DND-41 (cell line): ENCODE results near the gene EVPLL.
A peak's percentile ranks its signal among the peaks of the same experiment; 100 is the strongest.

Source experiments
- ATAC-seq: fragments of 200-7000 bp; cut with Tn5 transposase; 3 replicates; pipeline ENCODE4 v1.9.1; 2021; ENCODE audit warnings: low read depth; ENCODE audit not compliant: insufficient read depth
- DNase-seq: peaks from one replicate; pipeline ENCODE4 v3.0.0-alpha.2; 2020
- H2AFZ ChIP-seq: 2 replicates; pipeline ENCODE4 v1.6.0; 2012; ENCODE audit warnings: low read depth, low read length
- H3K27ac ChIP-seq: 2 replicates; pipeline ENCODE4 v1.5.1; 2012; ENCODE audit warnings: low read length, inconsistent platforms
- H3K27me3 ChIP-seq: fragments of 200-600 bp; sonication (generic); 2 replicates; pipeline ENCODE4 v1.6.0; 2012; ENCODE audit warnings: low read length, mild to moderate bottlenecking, inconsistent platforms; ENCODE audit not compliant: insufficient read depth, poor library complexity
- H3K36me3 ChIP-seq: 2 replicates; pipeline ENCODE4 v1.5.1; 2012; ENCODE audit warnings: low read length, inconsistent platforms; ENCODE audit not compliant: insufficient read depth
- H3K4me1 ChIP-seq: 2 replicates; pipeline ENCODE4 v1.5.1; 2012; ENCODE audit warnings: mild to moderate bottlenecking, low read length; ENCODE audit not compliant: insufficient read depth
- H3K4me2 ChIP-seq: 2 replicates; pipeline ENCODE4 v1.6.0; 2012; ENCODE audit warnings: mild to moderate bottlenecking, moderate library complexity, low read length, inconsistent platforms; ENCODE audit not compliant: insufficient read depth
- H3K4me3 ChIP-seq, 2 experiments: fragments of 200-600 bp in 1 of 2; shearing (Covaris generic) in 1 of 2; 2 replicates each; pipeline ENCODE4 v1.5.1; 2012 to 2016; ENCODE audit warnings: inconsistent platforms in 2 of 2, low read length in 2 of 2, mild to moderate bottlenecking in 2 of 2, low read depth in 1 of 2, moderate library complexity in 1 of 2
- H3K79me2 ChIP-seq: 2 replicates; pipeline ENCODE4 v1.6.0; 2012; ENCODE audit warnings: low read length, inconsistent platforms; ENCODE audit not compliant: insufficient read depth
- H3K9ac ChIP-seq: 2 replicates; pipeline ENCODE4 v1.6.0; 2012; ENCODE audit warnings: low read depth, mild to moderate bottlenecking, inconsistent platforms, low read length, moderate library complexity
- H3K9me3 ChIP-seq: 2 replicates; pipeline ENCODE4 v1.5.1; 2012; ENCODE audit warnings: low read length, moderate library complexity, mild to moderate bottlenecking, inconsistent platforms; ENCODE audit not compliant: insufficient read depth, severe bottlenecking
- H4K20me1 ChIP-seq: 2 replicates; pipeline ENCODE4 v1.6.0; 2012; ENCODE audit warnings: low read length; ENCODE audit not compliant: insufficient read depth
- CTCF ChIP-seq: IDR thresholded peaks from 2 replicates; pipeline ENCODE4 v1.5.1; 2012; ENCODE audit warnings: borderline replicate concordance, low read length, moderate library complexity, mild to moderate bottlenecking; ENCODE audit not compliant: poor library complexity, severe bottlenecking; ENCODE audit errors: extremely low read depth
- EZH2 ChIP-seq: IDR thresholded peaks from 3 replicates; pipeline ENCODE4 v1.6.1; 2012; ENCODE audit warnings: borderline replicate concordance, low read depth, mild to moderate bottlenecking, moderate library complexity, low read length, inconsistent platforms; ENCODE audit not compliant: severe bottlenecking

Gene EVPLL

GRCh38 chr17:18361837-18362697 is 15.5 kb upstream of the EVPLL start:
- Histone ChIP-seq H2AFZ (peak overlapping the region; percentile 96), H3K27me3 (no peaks in the 10 kb centered on the region), H4K20me1 (no peaks in the 10 kb centered on the region), H3K36me3 (peaks cover 26% of the 10 kb centered on the region), H3K4me2 (peak overlapping the region; percentile 99), H3K9ac (peak overlapping the region; percentile 75), H3K9me3 (no peaks in the 10 kb centered on the region), H3K4me3 (peak overlapping the region; percentile 77 to 85), H3K79me2 (peaks cover 40% of the 10 kb centered on the region), H3K27ac (peak overlapping the region; percentile 70), H3K4me1 (peaks cover 22% of the 10 kb centered on the region)
- TF ChIP-seq CTCF = no peak
- no peak for TF ChIP-seq EZH2
- ATAC-seq (no peak), DNase-seq (no peak)

GRCh38 chr17:18362698-18363100 is 14.9 kb upstream of the EVPLL start:
- peaks cover 37% of the 10 kb centered on the region for H3K79me2 ChIP-seq
- peaks cover 22% of the 10 kb centered on the region for H3K4me1 ChIP-seq
- peak overlapping the region; percentile 96 for H2AFZ ChIP-seq
- H3K9ac ChIP-seq = peak overlapping the region; percentile 75
- H3K27me3 ChIP-seq = no peaks in the 10 kb centered on the region
- TF ChIP-seq CTCF (no peak), EZH2 (no peak)
- no peaks in the 10 kb centered on the region for H3K9me3 ChIP-seq
- peak overlapping the region; percentile 70 for H3K27ac ChIP-seq
- DNase-seq (peak; percentile 38), ATAC-seq (peak; percentile 8; the same call in 1 of the 3 replicates)
- H3K36me3 ChIP-seq = peaks cover 21% of the 10 kb centered on the region
- H3K4me3 ChIP-seq = peak overlapping the region; percentile 77 to 85
- no peaks in the 10 kb centered on the region for H4K20me1 ChIP-seq
- peak overlapping the region; percentile 99 for H3K4me2 ChIP-seq

DNA sequence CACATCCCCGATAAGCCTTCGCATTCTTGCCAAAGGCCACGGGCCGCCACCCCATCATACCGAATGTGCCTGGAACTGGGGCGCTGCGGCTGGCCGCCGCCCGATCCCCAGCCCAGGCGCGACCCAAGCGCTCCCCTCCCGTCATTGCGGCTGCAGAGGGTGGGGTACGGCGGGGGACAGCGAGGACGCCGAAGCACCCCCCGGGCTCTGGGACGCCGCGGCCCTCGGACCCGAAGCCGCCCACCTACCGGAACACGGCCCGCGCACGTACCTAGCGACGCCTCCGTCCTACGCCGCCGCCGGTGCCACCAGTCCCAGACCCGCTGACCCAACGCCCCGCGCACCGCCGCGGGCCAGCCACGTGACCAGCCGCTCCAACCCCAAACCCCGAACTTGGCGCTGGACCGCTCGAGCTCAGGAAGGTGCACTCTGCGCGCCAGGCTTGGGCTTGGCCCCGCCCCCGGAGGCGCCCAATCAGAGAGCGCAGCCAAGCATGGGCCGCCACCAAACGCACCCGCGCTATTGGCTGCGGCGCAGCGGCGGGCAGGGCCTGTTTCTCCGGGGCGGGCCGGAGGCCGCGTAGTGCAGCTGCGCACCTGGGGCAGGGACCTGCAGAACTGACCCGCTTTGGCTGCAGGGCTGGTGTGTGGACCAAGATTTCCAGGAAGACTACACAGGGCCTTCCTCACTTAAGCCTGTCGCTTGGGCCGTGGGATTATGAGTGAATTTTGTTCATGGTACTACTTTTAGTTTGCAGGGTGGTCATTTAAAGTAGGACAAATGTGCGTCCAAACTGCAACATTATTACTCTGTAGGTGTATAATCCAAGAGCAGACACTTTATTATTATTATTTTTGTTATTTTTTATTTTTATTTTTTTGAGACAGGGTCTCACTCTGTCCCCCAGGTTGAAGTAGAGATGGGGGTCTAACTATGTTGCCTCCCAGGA is 14.2 kb upstream of the EVPLL start, which contains the start of gene SHMT1:
SHMT1 (minus strand) TSS at position 450 of the 949 bp plus-strand sequence. CDS start 7,569 bp downstream, outside the sequence.
- peak within 1 kb of the TSS; percentile 99 for H3K4me2 ChIP-seq
- peak within 1 kb of the TSS; percentile 75 for H3K9ac ChIP-seq
- H3K9me3 ChIP-seq = no peaks in the 10 kb centered on the region
- H3K27ac ChIP-seq = peak within 1 kb of the TSS; percentile 74
- ATAC-seq (peak; percentile 100), DNase-seq (peak; percentile 91)
- H2AFZ ChIP-seq = peak within 1 kb of the TSS; percentile 96
- H3K36me3 ChIP-seq = peaks cover 21% of the 10 kb centered on the region
- H4K20me1 ChIP-seq = no peaks in the 10 kb centered on the region
- H3K79me2 ChIP-seq = peaks cover 35% of the 10 kb centered on the region
- H3K4me1 ChIP-seq = peaks cover 22% of the 10 kb centered on the region
- no peaks in the 10 kb centered on the region for H3K27me3 ChIP-seq
- peak within 1 kb of the TSS; percentile 77 to 85 for H3K4me3 ChIP-seq
- no peak for TF ChIP-seq CTCF
- no peak for TF ChIP-seq EZH2
